Measurements from ENCODE around the gene CCSER2. TPM values are rescaled to one million over a fixed set of nuclear protein-coding genes. Genes with fewer than 3 reads are reported as not detected.

The CCSER2 gene
- total RNA-seq, 1 donor from 2014 or later: 18.5 TPM

- TF ChIP-seq, protein P1, sequence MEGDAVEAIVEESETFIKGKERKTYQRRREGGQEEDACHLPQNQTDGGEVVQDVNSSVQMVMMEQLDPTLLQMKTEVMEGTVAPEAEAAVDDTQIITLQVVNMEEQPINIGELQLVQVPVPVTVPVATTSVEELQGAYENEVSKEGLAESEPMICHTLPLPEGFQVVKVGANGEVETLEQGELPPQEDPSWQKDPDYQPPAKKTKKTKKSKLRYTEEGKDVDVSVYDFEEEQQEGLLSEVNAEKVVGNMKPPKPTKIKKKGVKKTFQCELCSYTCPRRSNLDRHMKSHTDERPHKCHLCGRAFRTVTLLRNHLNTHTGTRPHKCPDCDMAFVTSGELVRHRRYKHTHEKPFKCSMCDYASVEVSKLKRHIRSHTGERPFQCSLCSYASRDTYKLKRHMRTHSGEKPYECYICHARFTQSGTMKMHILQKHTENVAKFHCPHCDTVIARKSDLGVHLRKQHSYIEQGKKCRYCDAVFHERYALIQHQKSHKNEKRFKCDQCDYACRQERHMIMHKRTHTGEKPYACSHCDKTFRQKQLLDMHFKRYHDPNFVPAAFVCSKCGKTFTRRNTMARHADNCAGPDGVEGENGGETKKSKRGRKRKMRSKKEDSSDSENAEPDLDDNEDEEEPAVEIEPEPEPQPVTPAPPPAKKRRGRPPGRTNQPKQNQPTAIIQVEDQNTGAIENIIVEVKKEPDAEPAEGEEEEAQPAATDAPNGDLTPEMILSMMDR (IDR thresholded peaks at IDR 0.05): no peak
- H3K36me3 ChIP-seq: no peaks in the 10 kb centered on the region
- no peak overlapping the region for H3K4me3 ChIP-seq
- intact Hi-C loops (cut with DNase I): loop anchor here (2.0 to 5.0 kb wide), 2 partner anchors 32 to 51 kb away; partner anchors contain the start of gene CCSER2
- peak in 1 of 2 donors; percentile 83 for DNase-seq (ENCODE audit: low spot score in 2 of 2)
- H3K27ac ChIP-seq: peak overlapping the region; percentile 67 to 72
- no peaks in the 10 kb centered on the region for H3K9me3 ChIP-seq
- peaks cover 0 to 28% of the 10 kb centered on the region in 2 donors for H3K4me1 ChIP-seq
- no peaks in the 10 kb centered on the region for H3K27me3 ChIP-seq
These were observed 32.1 kb upstream of the CCSER2 start for GRCh38 chr10:84296091-84296981.

- TF ChIP-seq, protein P1 (IDR thresholded peaks at IDR 0.05): no peak
- Histone ChIP-seq H3K27me3 (no peaks in the 10 kb centered on the region), H3K27ac (no peak overlapping the region)
These were observed 30.3 kb upstream of the CCSER2 start for GRCh38 chr10:84298057-84298456.

GRCh38 chr10:84302223-84302622 is 26.2 kb upstream of the CCSER2 start:
- H3K4me1 ChIP-seq: peaks cover 0 to 2% of the 10 kb centered on the region in 2 donors
- no peak overlapping the region for H3K4me3 ChIP-seq
- intact Hi-C loops (cut with DNase I): no loop called here
- no peak overlapping the region for H3K27ac ChIP-seq
- H3K9me3 ChIP-seq: no peaks in the 10 kb centered on the region
- no peaks in the 10 kb centered on the region for H3K27me3 ChIP-seq
- no peak for DNase-seq (ENCODE audit: low spot score in 2 of 2)
- TF ChIP-seq, protein P1 (IDR thresholded peaks at IDR 0.05): no peak
- no peaks in the 10 kb centered on the region for H3K36me3 ChIP-seq

More at GRCh38 chr10:84298057-84298456, 30.3 kb upstream of the CCSER2 start:
- Histone ChIP-seq H3K36me3 (no peaks in the 10 kb centered on the region), H3K4me1 (peaks cover 0 to 28% of the 10 kb centered on the region in 2 donors), H3K4me3 (no peak overlapping the region), H3K9me3 (no peaks in the 10 kb centered on the region)
- no peak for DNase-seq (ENCODE audit: low spot score in 2 of 2)
- intact Hi-C loops (cut with DNase I): loop anchor here (5.0 kb wide), 1 partner anchor 49 kb away; no protein-coding TSS in a partner anchor

- DNase-seq (ENCODE audit: low spot score in 2 of 2): no peak
- TF ChIP-seq, protein P1 (IDR thresholded peaks at IDR 0.05): no peak
- Histone ChIP-seq H3K9me3 (no peaks in the 10 kb centered on the region), H3K27me3 (no peaks in the 10 kb centered on the region), H3K36me3 (no peaks in the 10 kb centered on the region), H3K4me3 (no peak overlapping the region), H3K27ac (no peak overlapping the region), H3K4me1 (peaks cover 0 to 8% of the 10 kb centered on the region in 2 donors)
- intact Hi-C loops (cut with DNase I): no loop called here
These were observed 21.5 kb upstream of the CCSER2 start for GRCh38 chr10:84306751-84307384.

DNA sequence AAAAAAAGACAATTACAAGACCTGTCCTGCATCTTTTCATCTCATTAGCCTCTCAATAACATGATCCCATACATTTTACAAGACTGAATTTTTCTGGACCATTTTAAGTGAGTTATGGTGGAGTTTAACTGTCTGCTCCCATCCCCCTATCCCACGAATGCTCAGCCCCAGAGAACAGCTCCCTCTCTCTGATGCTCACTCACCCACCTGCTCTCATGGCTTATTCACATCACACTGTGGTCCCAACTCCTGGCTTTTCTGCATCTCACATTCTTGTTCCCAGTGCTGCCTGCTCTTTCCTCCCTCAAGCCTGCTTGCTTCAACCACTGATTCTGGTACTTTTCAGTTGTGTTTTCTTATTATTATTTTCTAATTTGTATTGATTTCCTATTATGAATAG is 20.4 kb upstream of the CCSER2 start:
- H3K27me3 ChIP-seq: no peaks in the 10 kb centered on the region
- intact Hi-C loops (cut with DNase I): no loop called here
- no peaks in the 10 kb centered on the region for H3K36me3 ChIP-seq
- H3K27ac ChIP-seq: no peak overlapping the region
- DNase-seq (ENCODE audit: low spot score in 2 of 2): no peak
- H3K4me1 ChIP-seq: peaks cover 0 to 8% of the 10 kb centered on the region in 2 donors
- TF ChIP-seq, protein P1 (IDR thresholded peaks at IDR 0.05): no peak
- no peak overlapping the region for H3K4me3 ChIP-seq
- no peaks in the 10 kb centered on the region for H3K9me3 ChIP-seq
